Stimulated activated CD4-positive, alpha-beta T cell treated with anti-CD3 and anti-CD28 coated beads, Interleukin-15, amount 100 ng/mL, for 48 hours (primary cell): ENCODE data around the gene EHD4.

ENCODE experiments used
- DNase-seq, 2 donors: peaks; one replicate each; pipeline ENCODE4 v3.0.0-alpha.2; 2020; ENCODE audit warnings: low read depth in 2 of 2

The EHD4 gene

GRCh38 chr15:41895957-41896356, 76.4 kb downstream of the EHD4 start:
- no peak for DNase-seq

DNA sequence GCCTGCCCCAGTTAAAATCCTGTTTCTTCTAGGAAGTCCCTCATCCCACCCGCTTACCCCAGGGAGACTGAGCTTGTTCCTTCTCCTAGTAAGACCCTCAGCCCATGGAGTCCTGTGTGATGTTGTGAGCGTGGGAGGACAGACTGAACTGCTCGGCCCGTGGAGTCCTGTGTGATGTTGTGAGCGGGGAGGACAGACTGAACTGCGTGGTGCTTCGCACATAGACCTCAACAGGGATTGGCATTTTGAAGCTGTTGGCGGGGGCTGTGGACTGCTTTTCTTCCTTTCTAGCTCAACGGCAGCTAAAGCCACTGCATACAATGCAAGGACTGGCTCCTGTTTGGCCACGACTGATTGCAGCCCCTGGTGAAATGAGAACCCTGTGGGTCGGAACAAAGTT, 76.9 kb downstream of the EHD4 start:
- DNase-seq: no peak

- DNase-seq: peak; percentile 57
Observed at GRCh38 chr15:41894791-41895463, 77.4 kb downstream of the EHD4 start.

DNA sequence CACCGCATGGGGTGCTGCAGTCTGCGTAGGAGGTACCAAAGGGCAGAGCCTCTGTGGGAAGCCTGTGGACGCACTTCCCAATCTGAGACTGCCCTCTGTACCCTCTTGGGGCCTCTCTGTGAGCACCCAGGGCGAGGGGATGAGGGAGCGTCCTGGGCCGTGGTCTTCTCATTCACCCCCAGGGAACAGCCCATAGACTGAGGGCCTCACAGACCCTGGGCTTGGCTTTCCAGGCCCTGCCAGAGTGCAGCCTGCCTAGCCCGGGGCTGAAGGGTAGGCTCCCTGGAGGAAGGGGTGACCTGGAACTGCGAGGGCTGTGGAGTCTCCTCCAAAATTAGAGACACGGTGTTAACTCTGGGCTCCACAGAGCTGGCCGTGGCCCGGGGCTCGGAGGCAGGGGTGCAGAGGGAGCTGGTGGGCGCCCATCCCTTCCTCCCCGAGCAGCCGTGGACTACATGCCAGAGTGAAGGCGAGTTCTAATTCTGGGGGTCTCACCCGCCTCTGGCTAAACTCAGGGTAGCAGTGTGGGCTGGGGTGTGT, 78.0 kb downstream of the EHD4 start:
- DNase-seq: no peak

- no peak for DNase-seq
Observed at GRCh38 chr15:41893422-41894250, 78.7 kb downstream of the EHD4 start, which contains the start of gene SPTBN5. Gene SPTBN5, minus strand, starts transcription at chr15:41894053. Its CDS starts 556 bp downstream, at chr15:41893497.

GRCh38 chr15:41892621-41893421, 79.5 kb downstream of the EHD4 start:
- DNase-seq: no peak

DNA sequence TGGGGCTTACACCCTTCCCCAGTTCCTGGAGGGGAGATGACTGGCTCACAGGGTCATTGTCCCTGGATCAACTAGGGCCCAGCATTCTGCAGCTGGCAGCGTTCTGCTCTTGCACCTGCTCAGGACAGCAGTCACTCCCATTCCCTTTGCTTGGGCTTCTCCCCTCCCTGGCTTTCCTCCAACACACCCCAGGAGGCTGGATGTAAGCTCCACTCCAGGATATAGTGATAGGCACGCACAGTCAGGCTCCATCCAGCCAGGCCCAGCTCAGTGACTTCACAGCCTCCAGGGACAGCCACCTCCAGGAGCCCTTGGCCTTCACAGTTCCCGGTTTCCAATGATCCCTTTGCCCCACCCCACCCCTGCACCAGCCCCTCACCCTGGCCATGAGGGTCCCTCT, 80.4 kb downstream of the EHD4 start:
- DNase-seq: no peak

- no peak for DNase-seq
Observed at GRCh38 chr15:41891226-41891625, 81.1 kb downstream of the EHD4 start.

DNA sequence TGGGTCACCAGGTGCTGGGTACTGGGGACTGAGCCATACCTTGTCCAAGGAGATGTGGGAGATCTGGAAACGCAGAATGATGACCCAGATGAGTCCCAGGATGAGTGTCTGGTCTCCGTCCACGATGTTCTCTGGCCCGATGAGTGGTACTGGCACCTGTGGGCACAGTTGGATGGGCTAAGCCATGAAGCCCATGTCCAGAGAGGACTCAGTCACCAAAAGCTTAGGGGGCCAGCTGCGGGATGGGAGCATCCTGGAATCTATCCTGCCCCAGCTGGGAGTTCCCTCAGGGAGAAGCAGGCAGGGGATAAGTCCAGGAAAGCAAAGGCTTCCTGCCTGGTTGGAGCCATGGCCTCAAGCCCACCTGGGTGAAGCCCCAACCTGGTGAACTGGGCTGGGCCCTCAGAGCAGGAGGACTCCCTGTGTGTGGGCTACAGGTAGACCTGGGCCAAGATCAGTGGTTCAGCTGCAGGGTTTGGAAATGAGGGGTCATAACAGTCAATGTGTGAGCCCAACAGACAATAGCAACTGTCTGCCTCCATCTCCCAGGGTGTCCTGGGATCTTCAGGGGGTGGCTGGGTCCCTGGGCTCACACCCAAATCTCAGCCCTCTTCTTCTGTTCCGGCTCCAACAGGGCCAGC, 82.2 kb downstream of the EHD4 start:
- DNase-seq: no peak

DNA sequence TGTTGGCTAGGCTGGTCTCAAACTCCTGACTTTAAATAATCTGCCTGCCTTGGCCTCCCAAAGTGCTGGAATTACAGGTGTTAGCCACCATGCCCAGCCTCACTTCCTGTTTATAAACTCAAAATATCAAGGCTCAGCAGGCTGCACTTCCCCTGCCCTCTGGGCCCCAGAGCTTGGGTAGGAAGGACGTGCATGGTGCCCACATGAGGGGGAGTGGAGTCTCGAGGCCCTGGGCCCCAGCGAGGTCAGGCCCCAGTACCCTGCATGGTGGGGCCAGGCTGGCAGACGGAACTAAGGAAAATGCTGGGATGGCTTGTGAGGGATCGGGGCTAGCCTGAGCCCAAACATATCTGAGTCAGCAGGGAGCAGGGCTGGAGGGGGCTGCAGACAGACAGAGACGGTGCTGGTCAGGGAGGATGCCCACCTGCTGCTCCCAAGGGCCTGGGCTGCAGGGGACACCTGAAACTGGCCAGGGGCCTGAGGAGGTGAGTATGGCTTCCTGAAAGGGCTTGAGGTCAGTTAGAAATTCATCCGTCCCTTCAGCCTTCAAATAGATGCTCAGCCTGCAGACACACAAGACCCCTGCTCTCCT, 83.6 kb downstream of the EHD4 start:
- DNase-seq: no peak

GRCh38 chr15:41887893-41888292, 84.5 kb downstream of the EHD4 start:
- no peak for DNase-seq

DNA sequence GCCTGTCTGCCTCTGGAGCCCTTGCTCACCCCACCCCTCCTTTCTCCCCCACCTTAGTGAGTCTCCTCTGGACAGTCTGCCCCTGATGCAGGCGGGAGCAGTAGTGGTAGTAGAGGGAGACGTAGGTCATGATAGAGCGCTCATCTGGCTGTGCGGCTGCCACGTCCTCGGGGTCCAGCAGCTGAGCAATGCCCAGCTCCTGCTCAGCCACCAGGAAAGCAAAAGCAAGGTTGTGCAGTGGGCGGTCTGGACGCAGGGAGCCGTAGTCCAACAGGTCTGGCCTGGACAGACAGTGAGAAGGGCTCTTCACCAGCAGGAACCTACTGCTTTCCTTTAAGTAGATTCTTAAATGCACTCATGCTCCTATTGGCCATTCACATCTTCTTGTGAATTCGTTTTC, 85.2 kb downstream of the EHD4 start:
- no peak for DNase-seq

GRCh38 chr15:41886741-41887140, 85.6 kb downstream of the EHD4 start:
- DNase-seq: no peak

GRCh38 chr15:41885841-41886240, 86.5 kb downstream of the EHD4 start:
- no peak for DNase-seq

- DNase-seq: no peak
Observed at GRCh38 chr15:41885321-41885720, 87.0 kb downstream of the EHD4 start.

GRCh38 chr15:41884458-41884857, 87.9 kb downstream of the EHD4 start:
- no peak for DNase-seq

DNA sequence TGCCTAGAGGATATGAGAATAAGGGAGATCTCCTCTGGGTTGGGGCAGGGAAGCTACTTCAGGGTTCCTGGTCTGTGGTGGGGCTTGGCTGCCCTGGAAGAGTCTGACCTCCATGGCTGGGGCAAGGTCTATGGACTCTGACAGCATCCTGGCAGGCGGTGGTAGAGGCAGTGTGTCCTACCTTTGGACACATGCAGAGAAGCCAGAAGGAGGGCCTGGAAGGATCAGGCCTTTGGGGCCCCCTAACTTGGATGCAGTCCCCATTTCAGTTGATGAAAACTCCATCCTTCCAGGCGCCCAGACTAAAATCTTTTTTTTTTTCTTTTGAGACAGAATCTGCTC, 88.9 kb downstream of the EHD4 start:
- DNase-seq: no peak

- DNase-seq: no peak
Observed at GRCh38 chr15:41882689-41883483, 89.5 kb downstream of the EHD4 start.

- DNase-seq: no peak
Observed at GRCh38 chr15:41881920-41882688, 90.3 kb downstream of the EHD4 start.

GRCh38 chr15:41881550-41881919, 90.8 kb downstream of the EHD4 start:
- DNase-seq: no peak
